Heart right ventricle (tissue), 16 donors: ENCODE data around the gene UBR2. TPM values are rescaled to one million over a fixed set of nuclear protein-coding genes. Genes with fewer than 3 reads are reported as not detected.

Experiments
- ATAC-seq, 8 donors: fragments of 200-7000 bp; cut with Tn5 transposase; one replicate each; pipeline ENCODE4 v1.9.1; 2020; ENCODE audit warnings: mild to moderate bottlenecking in 8 of 8, moderate library complexity in 8 of 8, moderate number of reproducible peaks in 1 of 8
- DNase-seq, 2 donors: peaks; one replicate each; pipeline ENCODE4 v3.0.0-alpha.2; 2020
- H3K27ac ChIP-seq, 10 donors: fragments of 200-600 bp; sonication (generic) in 2 of 10; one replicate each; pipeline versions ENCODE4 v1.5.0 to v1.8.0; 2020 to 2022; ENCODE audit warnings: mild to moderate bottlenecking in 3 of 10
- H3K27me3 ChIP-seq, 7 donors: fragments of 200-600 bp; one replicate each; pipeline ENCODE4 v1.8.0; 2021 to 2022; ENCODE audit warnings: mild to moderate bottlenecking in 2 of 7
- H3K36me3 ChIP-seq, 9 donors: fragments of 200-600 bp; sonication (generic) in 1 of 9; one replicate each; pipeline versions ENCODE4 v1.5.0 to v1.8.0; 2020 to 2022; ENCODE audit warnings: mild to moderate bottlenecking in 2 of 9
- H3K4me1 ChIP-seq, 9 donors: fragments of 200-600 bp; sonication (generic) in 1 of 9; one replicate each; pipeline versions ENCODE4 v1.5.0 to v1.8.0; 2020 to 2022; ENCODE audit warnings: mild to moderate bottlenecking in 4 of 9
- H3K4me3 ChIP-seq, 10 donors: fragments of 200-600 bp; sonication (generic) in 2 of 10; one replicate each; pipeline versions ENCODE4 v1.5.0 to v1.8.0; 2020 to 2022; ENCODE audit warnings: mild to moderate bottlenecking in 7 of 10, moderate library complexity in 2 of 10
- H3K9me3 ChIP-seq, 11 donors: fragments of 200-600 bp in 10 of 11; sonication (generic) in 2 of 11; one replicate each; pipeline versions ENCODE4 v1.5.0 to v1.8.0; 2013 to 2022; ENCODE audit warnings: mild to moderate bottlenecking in 2 of 11, control low read depth in 1 of 11, moderate library complexity in 1 of 11
- CTCF ChIP-seq, 9 donors: fragments of 200-600 bp; sonication (generic) in 2 of 9; IDR thresholded peaks; one replicate each; pipeline versions ENCODE4 v1.5.0 to v1.8.0; 2021 to 2022; ENCODE audit warnings: antibody characterized with exemption in 9 of 9, mild to moderate bottlenecking in 5 of 9, moderate library complexity in 1 of 9
- WGBS, 2 donors: extraction: QIAGEN DNeasy Blood & Tissue Kit; methylation state at CpG; one replicate each; pipeline ENCODE4 v1.1.7; 2013; ENCODE audit warnings: inconsistent platforms in 1 of 2; 5-methylcytosine and 5-hydroxymethylcytosine counted together
- intact Hi-C, 10 donors: fragments of 100-400 bp; cut with DNase I; formaldehyde crosslinking; loops; one replicate each; pipeline versions ENCODE4 v1.11.1 to v1.14.2; 2022
- long read RNA-seq, 3 donors: library from polyadenylated mRNA; unstranded; transcript quantifications; one replicate each; pipeline ENCODE4 v2.0.0, GENCODE V29; 2020 to 2021
- polyA plus RNA-seq, 2 donors: library from polyadenylated mRNA; stranded (reverse); fragments of 200-250 nt; gene quantifications; one replicate each; pipeline ENCODE4 v1.2.3, GENCODE V29; 2013
- total RNA-seq, 10 donors: library from RNA; stranded (reverse); fragmentation: NEBNext Ultra II Directional in 3 of 10; extraction: Animal tissue kit (Norgen Biotek cat#: 25700) in 3 of 10; gene quantifications; one replicate each; pipeline versions ENCODE4 v1.2.1 to v1.2.4, GENCODE V29; 2021 to 2023
- donor health status: Arrhythmogenic right ventricular cardiomyopathy.
- donor health status: ischemic (EF 13 %, LVEDD 7.1; RV severe dilation, severe dysfunction).
- donor health status: healthy with polysubstance abuse.
- donor health status: DM: no; HTN: yes; CAD: no.
- donor health status: DM: no; HTN: no; CAD: no.
- donor health status: ischemic (EF 25% LVEDD 6.9; RV normal size, moderate dysfunction).
- donor health status: ischemic (EF 25% LVEDD 5.7; RV mildly dilated, moderate dysfunction).
- donor health status: healthy.
- donor health status: DM: yes; HTN: yes; CAD: no.
- donor health status: Ischemic cardiomyopathy.
- donor health status: ischemic (EF 35%, LVEDD 5.7; RV mildly dilated, moderate dysfunction).
- donor health status: nonischemic (EF 11% LVEDD 7.7; RV severe dilation, severe dysfunction).
- donor health status: DM: yes; HTN: yes; CAD: no.
- donor health status: PGD.
- donor health status: ischemic (EF 29% LVEDD 5.4; RV normal size, mild dysfunction).
- donor health status: nonischemic (EF 23%, LVEDD 6.1; RV moderate dilation, normal function).

The UBR2 gene
- total RNA-seq (10 to 100 TPM; 27.7 to 36.5 (median 34.5) TPM), polyA plus RNA-seq (10 to 100 TPM in 1 of 2 donors, 1 to 10 TPM in 1; 6.7 to 12.0 TPM)
- long read RNA-seq, donor 1, full-length matches to known transcripts: 5 of 23 reads
- long read RNA-seq, donor 1, partial matches to known transcripts: 13 of 23 reads
- long read RNA-seq, donor 1, other reads (novel, unspliced or antisense): 5 of 23 reads
- long read RNA-seq, donor 2, full-length matches to known transcripts: 15 of 31 reads
- long read RNA-seq, donor 2, partial matches to known transcripts: 11 of 31 reads
- long read RNA-seq, donor 2, other reads (novel, unspliced or antisense): 5 of 31 reads
- long read RNA-seq, donor 3, full-length matches to known transcripts: 7 of 52 reads
- long read RNA-seq, donor 3, partial matches to known transcripts: 33 of 52 reads
- long read RNA-seq, donor 3, other reads (novel, unspliced or antisense): 12 of 52 reads

GRCh38 chr6:42563697-42564505 is at the start of gene UBR2:
UBR2 (plus strand) TSS chr6:42564029; CDS start chr6:42564320, 291 bp downstream.
- ATAC-seq (peak; percentile 97 to 99 (median 98)), DNase-seq (peak; percentile 90 to 99)
- 0% methylated on average over 49 to 50 of the region's 50 CpGs for WGBS, 2 donors

GRCh38 chr6:42514745-42515144 is 49.1 kb upstream of the UBR2 start:
- 95% methylated on average over 1 of the region's 1 CpG for WGBS, 2 donors
- Histone ChIP-seq H3K4me3 (no peak overlapping the region), H3K9me3 (peaks cover 0 to 5% (median 0%) of the 10 kb centered on the region in 11 donors), H3K27me3 (no peaks in the 10 kb centered on the region), H3K4me1 (peaks cover 0 to 18% (median 0%) of the 10 kb centered on the region in 9 donors), H3K27ac (peak overlapping the region in 1 of 10 donors; percentile 38), H3K36me3 (no peaks in the 10 kb centered on the region)
- no peak for ATAC-seq
- no peak for DNase-seq
- TF ChIP-seq CTCF (IDR thresholded peaks at IDR 0.05): no peak
- intact Hi-C loops: no loop called here

More at GRCh38 chr6:42563697-42564505, at the start of gene UBR2:
- TF ChIP-seq CTCF (IDR thresholded peaks at IDR 0.05): peak in 7 of 9 donors; percentile 10 to 65 (median 47)
- H3K27me3 ChIP-seq: no peaks in the 10 kb centered on the region
- no peaks in the 10 kb centered on the region for H3K9me3 ChIP-seq
- H3K4me1 ChIP-seq: peaks cover 0 to 38% (median 21%) of the 10 kb centered on the region in 9 donors
- peak within 1 kb of the TSS; percentile 67 to 91 (median 84) for H3K4me3 ChIP-seq
- peak within 1 kb of the TSS; percentile 86 to 98 (median 96) for H3K27ac ChIP-seq
- intact Hi-C loops: loop anchor here in 1 of 10 donors (10.0 kb wide), 1 partner anchor 479 kb away; no protein-coding TSS in a partner anchor
- H3K36me3 ChIP-seq: peaks cover 0 to 14% (median 0%) of the 10 kb centered on the region in 9 donors

GRCh38 chr6:42519779-42520178 is 44.0 kb upstream of the UBR2 start:
- 94 to 100% methylated on average over 2 of the region's 2 CpGs for WGBS, 2 donors
- Histone ChIP-seq H3K4me3 (no peak overlapping the region), H3K9me3 (peaks cover 0 to 10% (median 0%) of the 10 kb centered on the region in 11 donors), H3K27me3 (no peaks in the 10 kb centered on the region), H3K4me1 (peaks cover 0 to 5% (median 0%) of the 10 kb centered on the region in 9 donors), H3K36me3 (no peaks in the 10 kb centered on the region), H3K27ac (no peak overlapping the region)
- no peak for DNase-seq
- no peak for TF ChIP-seq CTCF (IDR thresholded peaks at IDR 0.05)
- ATAC-seq: no peak
- intact Hi-C loops: no loop called here
